PC-3 (cell line): ENCODE results near the gene CYS1. TPM values are rescaled to one million over a fixed set of nuclear protein-coding genes. Genes with fewer than 3 reads are reported as not detected.
A peak's percentile ranks its signal among the peaks of the same experiment; 100 is the strongest.

Experiments
- ATAC-seq: fragments of 200-7000 bp; cut with Tn5 transposase; 2 replicates; pipeline ENCODE4 v1.9.1; 2020; ENCODE audit warnings: mild to moderate bottlenecking, moderate library complexity
- BruUV-seq: library from RNA; stranded (reverse); fragments of 400-500 nt; replicated peaks from 2 replicates; lab custom pipeline; 2021; lab: Mats Ljungman, UMichigan
- CTCF ChIA-PET: fragments of 300-600 bp; sonication (Branson Sonifier 250); formaldehyde crosslinking; loops from one replicate; lab custom pipeline; 2022; ENCODE audit warnings: antibody characterized with exemption; lab: Charles Lee
- POLR2A ChIA-PET: fragments of 300-600 bp; sonication (Branson Sonifier 250); formaldehyde crosslinking; loops from one replicate; lab custom pipeline; 2022; ENCODE audit warnings: antibody characterized with exemption; ENCODE audit not compliant: unreplicated experiment; lab: Charles Lee
- DNase-seq: peaks from one replicate; pipeline ENCODE4 v3.0.0-alpha.2; 2015
- H2AFZ ChIP-seq: fragments of 300-600 bp; sonication (generic); 2 replicates; pipeline ENCODE4 v1.6.0; 2016; ENCODE audit warnings: antibody characterized with exemption, low read length
- H3F3A ChIP-seq: fragments of 300-600 bp; sonication (generic); one replicate; pipeline ENCODE4 v1.6.0; 2017; ENCODE audit warnings: antibody characterized with exemption, low read length, control low read depth, mild to moderate bottlenecking; ENCODE audit not compliant: unreplicated experiment
- H3K27ac ChIP-seq: fragments of 300-600 bp; sonication (generic); 2 replicates; pipeline ENCODE4 v1.5.1; 2016; ENCODE audit warnings: mild to moderate bottlenecking, low read length
- H3K27me3 ChIP-seq: fragments of 300-600 bp; sonication (generic); 2 replicates; pipeline ENCODE4 v1.6.1; 2016; ENCODE audit warnings: low read length, mixed read lengths
- H3K36me3 ChIP-seq: fragments of 300-600 bp; sonication (generic); 2 replicates; pipeline ENCODE4 v1.6.1; 2016; ENCODE audit warnings: low read depth, mixed run types, low read length, mixed read lengths
- H3K4me1 ChIP-seq: fragments of 300-600 bp; sonication (generic); 2 replicates; pipeline ENCODE4 v1.5.1; 2016; ENCODE audit warnings: low read length; ENCODE audit not compliant: insufficient read depth
- H3K4me2 ChIP-seq: fragments of 300-600 bp; sonication (generic); 2 replicates; pipeline ENCODE4 v1.6.0; 2016; ENCODE audit warnings: low read length
- H3K4me3 ChIP-seq: fragments of 300-600 bp; sonication (generic); 2 replicates; pipeline ENCODE4 v1.5.1; 2016; ENCODE audit warnings: mild to moderate bottlenecking, low read length, mixed read lengths
- H3K79me2 ChIP-seq: fragments of 300-600 bp; sonication (generic); 2 replicates; pipeline ENCODE4 v1.6.1; 2017; ENCODE audit warnings: low read length, mixed read lengths
- H3K9ac ChIP-seq: fragments of 300-600 bp; sonication (generic); 2 replicates; pipeline ENCODE4 v1.6.0; 2016; ENCODE audit warnings: mild to moderate bottlenecking, low read length
- H3K9me2 ChIP-seq: fragments of 300-600 bp; sonication (generic); replicated peaks from 2 replicates; pipeline ENCODE4 v1.6.1; 2016; ENCODE audit warnings: mixed run types, low read length, mixed read lengths
- H3K9me3 ChIP-seq: fragments of 300-600 bp; sonication (generic); 2 replicates; pipeline ENCODE4 v1.6.1; 2016; ENCODE audit warnings: low read length, mixed read lengths
- H4K20me1 ChIP-seq: fragments of 300-600 bp; sonication (generic); 2 replicates; pipeline ENCODE4 v1.6.1; 2016; ENCODE audit warnings: low read length, mixed read lengths
- EZH2 ChIP-seq: fragments of 300-600 bp; sonication (generic); IDR thresholded peaks from one replicate; pipeline ENCODE4 v1.6.1; 2017; ENCODE audit warnings: antibody characterized with exemption, mild to moderate bottlenecking, low read length; ENCODE audit not compliant: unreplicated experiment
- EZH2phosphoT487 ChIP-seq: fragments of 300-600 bp; sonication (generic); IDR thresholded peaks from 2 replicates; pipeline ENCODE4 v1.6.1; 2018; ENCODE audit warnings: mild to moderate bottlenecking, antibody characterized with exemption, low read length, borderline replicate concordance
- intact Hi-C: fragments of 100-400 bp; cut with micrococcal nuclease; formaldehyde crosslinking; loops from 2 replicates; pipeline ENCODE4 v1.9.0; 2023
- total RNA-seq: library from RNA; depleted of rRNA; stranded (reverse); fragments of >200 nt; gene quantifications from 2 replicates; pipeline ENCODE4 v1.2.3, GENCODE V29; 2014
- TF ChIP-seq, protein P1 (sequence below): fragments of 300-600 bp; sonication (generic); conservative IDR thresholded peaks from 2 replicates; pipeline ENCODE4 v1.5.1; 2017; ENCODE audit warnings: antibody characterized with exemption, low read depth, mild to moderate bottlenecking, low read length

The CYS1 gene
- total RNA-seq, 1 experiment from 2014 or later: 0.15 TPM

DNA sequence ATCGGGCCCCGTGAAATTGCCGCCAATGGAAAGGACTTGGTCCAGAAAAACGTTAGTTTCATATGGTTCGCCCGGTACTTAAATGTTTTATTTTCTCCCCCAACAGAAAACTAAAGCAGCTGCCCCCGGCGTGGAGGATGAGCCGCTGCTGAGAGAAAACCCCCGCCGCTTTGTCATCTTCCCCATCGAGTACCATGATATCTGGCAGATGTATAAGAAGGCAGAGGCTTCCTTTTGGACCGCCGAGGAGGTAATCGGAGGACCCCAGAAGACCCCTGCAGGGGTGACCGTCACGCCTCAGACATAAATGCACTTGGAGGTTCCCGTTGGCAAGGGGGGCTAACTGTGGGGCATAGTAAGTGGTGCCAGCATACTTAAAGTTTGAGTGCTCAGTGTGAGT, 43.1 kb upstream of the CYS1 start:
- ChIA-PET POLR2A (no interaction called here), CTCF (interaction anchor here (0.7 to 2.4 kb wide), 4 partner anchors 180 to 630 kb away, joined by 4 to 18 read pairs (median 10); no protein-coding TSS in a partner anchor)
- H2AFZ ChIP-seq: no peak overlapping the region
- ATAC-seq (no peak), DNase-seq (no peak)
- H3K27me3 ChIP-seq: no peaks in the 10 kb centered on the region
- H3K79me2 ChIP-seq: peaks cover 81% of the 10 kb centered on the region
- H3K9me2 ChIP-seq: no peaks in the 10 kb centered on the region
- no peaks in the 10 kb centered on the region for H3F3A ChIP-seq
- H3K4me1 ChIP-seq: peaks cover 38% of the 10 kb centered on the region
- H3K4me3 ChIP-seq: peak overlapping the region; percentile 86
- H3K36me3 ChIP-seq: peaks cover 48% of the 10 kb centered on the region
- peak overlapping the region; percentile 95 for H3K27ac ChIP-seq
- BruUV-seq: TSS peak; percentile 27
- H3K9me3 ChIP-seq: no peaks in the 10 kb centered on the region
- peaks cover 24% of the 10 kb centered on the region for H4K20me1 ChIP-seq
- H3K9ac ChIP-seq: peak overlapping the region; percentile 98
- intact Hi-C loops: loop anchor here (5.0 kb wide), 2 partner anchors 179 to 454 kb away; partner anchors contain the start of gene HPCAL1
- TF ChIP-seq EZH2 (no peak), EZH2phosphoT487 (no peak)
- TF ChIP-seq, protein P1, sequence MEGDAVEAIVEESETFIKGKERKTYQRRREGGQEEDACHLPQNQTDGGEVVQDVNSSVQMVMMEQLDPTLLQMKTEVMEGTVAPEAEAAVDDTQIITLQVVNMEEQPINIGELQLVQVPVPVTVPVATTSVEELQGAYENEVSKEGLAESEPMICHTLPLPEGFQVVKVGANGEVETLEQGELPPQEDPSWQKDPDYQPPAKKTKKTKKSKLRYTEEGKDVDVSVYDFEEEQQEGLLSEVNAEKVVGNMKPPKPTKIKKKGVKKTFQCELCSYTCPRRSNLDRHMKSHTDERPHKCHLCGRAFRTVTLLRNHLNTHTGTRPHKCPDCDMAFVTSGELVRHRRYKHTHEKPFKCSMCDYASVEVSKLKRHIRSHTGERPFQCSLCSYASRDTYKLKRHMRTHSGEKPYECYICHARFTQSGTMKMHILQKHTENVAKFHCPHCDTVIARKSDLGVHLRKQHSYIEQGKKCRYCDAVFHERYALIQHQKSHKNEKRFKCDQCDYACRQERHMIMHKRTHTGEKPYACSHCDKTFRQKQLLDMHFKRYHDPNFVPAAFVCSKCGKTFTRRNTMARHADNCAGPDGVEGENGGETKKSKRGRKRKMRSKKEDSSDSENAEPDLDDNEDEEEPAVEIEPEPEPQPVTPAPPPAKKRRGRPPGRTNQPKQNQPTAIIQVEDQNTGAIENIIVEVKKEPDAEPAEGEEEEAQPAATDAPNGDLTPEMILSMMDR: no peak
- peak overlapping the region; percentile 89 for H3K4me2 ChIP-seq

DNA sequence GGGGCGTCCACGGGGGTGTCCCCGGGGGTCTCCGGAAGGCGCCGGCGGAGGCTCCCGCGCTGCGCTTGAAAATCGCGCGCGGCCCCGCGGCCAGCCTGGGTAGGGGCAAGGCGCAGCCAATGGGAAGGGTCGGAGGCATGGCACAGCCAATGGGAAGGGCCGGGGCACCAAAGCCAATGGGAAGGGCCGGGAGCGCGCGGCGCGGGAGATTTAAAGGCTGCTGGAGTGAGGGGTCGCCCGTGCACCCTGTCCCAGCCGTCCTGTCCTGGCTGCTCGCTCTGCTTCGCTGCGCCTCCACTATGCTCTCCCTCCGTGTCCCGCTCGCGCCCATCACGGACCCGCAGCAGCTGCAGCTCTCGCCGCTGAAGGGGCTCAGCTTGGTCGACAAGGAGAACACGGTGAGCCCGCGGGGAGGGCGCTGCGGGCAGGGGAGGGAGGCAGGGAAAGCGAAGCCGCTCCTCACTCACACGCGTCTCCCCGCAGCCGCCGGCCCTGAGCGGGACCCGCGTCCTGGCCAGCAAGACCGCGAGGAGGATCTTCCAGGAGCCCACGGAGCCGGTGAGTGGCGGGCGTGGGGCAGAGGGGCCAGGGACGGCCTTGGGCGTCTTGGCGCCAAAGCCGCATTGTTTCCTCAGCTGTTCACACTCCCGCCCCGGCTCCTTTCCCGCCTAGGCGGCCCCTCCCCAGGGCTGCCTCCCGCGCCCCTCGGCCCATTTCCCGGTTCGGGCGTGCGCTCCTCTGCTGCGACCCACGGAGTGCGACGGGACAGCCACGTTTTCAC, 42.5 kb upstream of the CYS1 start, which contains the start of gene RRM2:
Gene RRM2, plus strand, starts transcription at position 240 of the 781 bp plus-strand sequence. Its CDS starts 60 bp downstream, at position 300.
- Histone ChIP-seq H3K4me3 (peak within 1 kb of the TSS; percentile 86), H3K9ac (peak within 1 kb of the TSS; percentile 98), H3K9me3 (no peaks in the 10 kb centered on the region), H3K4me1 (peaks cover 42% of the 10 kb centered on the region), H3K27ac (peak within 1 kb of the TSS; percentile 95), H4K20me1 (peaks cover 24% of the 10 kb centered on the region), H3K36me3 (peaks cover 43% of the 10 kb centered on the region), H3K4me2 (peak within 1 kb of the TSS; percentile 89), H3K27me3 (no peaks in the 10 kb centered on the region), H3K9me2 (no peaks in the 10 kb centered on the region), H2AFZ (peak within 1 kb of the TSS; percentile 70), H3K79me2 (peaks cover 77% of the 10 kb centered on the region), H3F3A (no peaks in the 10 kb centered on the region)
- TF ChIP-seq EZH2: no peak
- TF ChIP-seq, protein P1: no peak
- TF ChIP-seq EZH2phosphoT487: no peak
- DNase-seq (peak; percentile 96), ATAC-seq (peak; percentile 72)
- intact Hi-C loops: loop anchor here (5.0 kb wide), 2 partner anchors 180 to 455 kb away; partner anchors contain the start of gene HPCAL1
- CTCF ChIA-PET: no interaction called here
- no TSS peak for BruUV-seq
- POLR2A ChIA-PET: no interaction called here
